HEK293 (cell line): ENCODE measurements around the gene ANKRD52.

Experiments
- CTCF ChIA-PET: fragments of 350-600 bp; formaldehyde crosslinking; extraction: SDS; loops from one replicate; lab custom pipeline; 2021; ENCODE audit warnings: antibody characterized with exemption; lab: Yijun Ruan, JAX
- POLR2A ChIA-PET: fragments of 300-600 bp; formaldehyde crosslinking; extraction: SDS; loops from one replicate; lab custom pipeline; 2020; ENCODE audit warnings: antibody characterized with exemption, inconsistent platforms; lab: Yijun Ruan, JAX
- H3K27ac ChIP-seq: fragments of 200-500 bp; sonication (Bioruptor generic); 2 replicates; pipeline ENCODE4 v1.5.1; 2014; ENCODE audit warnings: low read depth, low read length, control low read depth, inconsistent platforms; ENCODE audit errors: extremely low read depth
- H3K36me3 ChIP-seq, 2 experiments: fragments of 200-500 bp in 1 of 2; sonication (Bioruptor generic) in 1 of 2; 1 replicate in 1 of 2; 2 replicates in 1 of 2; pipeline ENCODE4 v1.5.1; 2014 to 2017; ENCODE audit warnings: inconsistent platforms in 2 of 2, low read length in 2 of 2; ENCODE audit not compliant: control insufficient read depth in 2 of 2, insufficient read depth in 1 of 2
- H3K4me1 ChIP-seq: fragments of 200-500 bp; sonication (Bioruptor generic); 2 replicates; pipeline ENCODE4 v1.5.1; 2014; ENCODE audit warnings: mild to moderate bottlenecking, low read length, inconsistent platforms; ENCODE audit not compliant: control insufficient read depth, insufficient read depth
- H3K4me3 ChIP-seq: 2 replicates; pipeline ENCODE4 v1.5.1; 2011; ENCODE audit warnings: low read depth, mild to moderate bottlenecking, control low read depth, low read length, moderate library complexity
- H3K9me3 ChIP-seq: fragments of 200-500 bp; sonication (Bioruptor generic); 2 replicates; pipeline ENCODE4 v1.5.1; 2014; ENCODE audit warnings: low read depth, low read length, inconsistent platforms; ENCODE audit not compliant: control insufficient read depth, insufficient read depth
- GLI4 ChIP-seq: fragments of 450-650 bp; formaldehyde crosslinking; IDR thresholded peaks from 2 replicates; pipeline ENCODE4 v1.5.1; 2016; ENCODE audit warnings: missing biosample characterization, missing genetic modification characterization
- HIC1 ChIP-seq: fragments of 450-650 bp; formaldehyde crosslinking; IDR thresholded peaks from 2 replicates; pipeline ENCODE4 v1.5.1; 2016; ENCODE audit warnings: missing biosample characterization, missing genetic modification characterization
- KLF7 ChIP-seq: fragments of 450-650 bp; formaldehyde crosslinking; IDR thresholded peaks from 2 replicates; pipeline ENCODE4 v1.5.1; 2016; ENCODE audit warnings: missing biosample characterization, missing genetic modification characterization, borderline replicate concordance
- SP2 ChIP-seq: fragments of 450-650 bp; formaldehyde crosslinking; IDR thresholded peaks from 2 replicates; pipeline ENCODE4 v1.5.1; 2016; ENCODE audit warnings: missing biosample characterization, missing genetic modification characterization
- ZFP3 ChIP-seq: fragments of 450-650 bp; formaldehyde crosslinking; IDR thresholded peaks from 2 replicates; pipeline ENCODE4 v1.5.1; 2016; ENCODE audit warnings: low read depth, missing biosample characterization, missing genetic modification characterization
- ZNF10 ChIP-seq: fragments of 450-650 bp; formaldehyde crosslinking; IDR thresholded peaks from 2 replicates; pipeline ENCODE4 v1.5.1; 2017; ENCODE audit warnings: missing biosample characterization, missing genetic modification characterization
- ZNF140 ChIP-seq: fragments of 450-650 bp; formaldehyde crosslinking; IDR thresholded peaks from 2 replicates; pipeline ENCODE4 v1.5.1; 2016; ENCODE audit warnings: missing biosample characterization, missing genetic modification characterization
- ZNF146 ChIP-seq: fragments of 450-650 bp; formaldehyde crosslinking; IDR thresholded peaks from 2 replicates; pipeline ENCODE4 v1.5.1; 2016; ENCODE audit warnings: missing biosample characterization, missing genetic modification characterization
- ZNF16 ChIP-seq: fragments of 450-650 bp; formaldehyde crosslinking; IDR thresholded peaks from 2 replicates; pipeline ENCODE4 v1.5.1; 2016; ENCODE audit warnings: low read depth, missing biosample characterization, missing genetic modification characterization
- ZNF202 ChIP-seq: fragments of 450-650 bp; formaldehyde crosslinking; IDR thresholded peaks from 2 replicates; pipeline ENCODE4 v1.5.1; 2016; ENCODE audit warnings: missing biosample characterization, missing genetic modification characterization, borderline replicate concordance
- ZNF24 ChIP-seq: fragments of 450-650 bp; formaldehyde crosslinking; IDR thresholded peaks from 2 replicates; pipeline ENCODE4 v1.5.1; 2016; ENCODE audit warnings: missing biosample characterization, missing genetic modification characterization
- ZNF311 ChIP-seq: fragments of 450-650 bp; formaldehyde crosslinking; IDR thresholded peaks from 2 replicates; pipeline ENCODE4 v1.5.1; 2017; ENCODE audit warnings: missing biosample characterization, missing genetic modification characterization, borderline replicate concordance
- ZNF335 ChIP-seq: fragments of 450-650 bp; formaldehyde crosslinking; conservative IDR thresholded peaks from 2 replicates; pipeline ENCODE4 v1.5.1; 2016; ENCODE audit warnings: missing biosample characterization, missing genetic modification characterization
- ZNF449 ChIP-seq: fragments of 450-650 bp; formaldehyde crosslinking; IDR thresholded peaks from 2 replicates; pipeline ENCODE4 v1.5.1; 2017; ENCODE audit warnings: missing biosample characterization, mild to moderate bottlenecking, missing genetic modification characterization, moderate library complexity
- ZNF510 ChIP-seq: fragments of 450-650 bp; formaldehyde crosslinking; IDR thresholded peaks from 2 replicates; pipeline ENCODE4 v1.5.1; 2018; ENCODE audit warnings: mild to moderate bottlenecking, missing genetic modification characterization, missing biosample characterization; ENCODE audit not compliant: insufficient replicate concordance
- ZNF571 ChIP-seq: fragments of 450-650 bp; formaldehyde crosslinking; IDR thresholded peaks from 2 replicates; pipeline ENCODE4 v1.5.0; 2017; ENCODE audit warnings: missing biosample characterization, missing genetic modification characterization
- ZNF585B ChIP-seq: fragments of 450-650 bp; formaldehyde crosslinking; IDR thresholded peaks from 2 replicates; pipeline ENCODE4 v1.5.1; 2016; ENCODE audit warnings: missing biosample characterization, missing genetic modification characterization
- ZNF658 ChIP-seq: fragments of 450-650 bp; formaldehyde crosslinking; IDR thresholded peaks from 2 replicates; pipeline ENCODE4; 2016; ENCODE audit warnings: missing biosample characterization, missing genetic modification characterization
- TF ChIP-seq, protein P1 (sequence below): fragments of 450-650 bp; formaldehyde crosslinking; IDR thresholded peaks from 2 replicates; pipeline ENCODE4 v1.5.1; 2016; ENCODE audit warnings: missing biosample characterization, missing genetic modification characterization, low read depth
- TF ChIP-seq, protein P2 (sequence below): fragments of 450-650 bp; formaldehyde crosslinking; IDR thresholded peaks from 2 replicates; pipeline ENCODE4 v1.5.1; 2016; ENCODE audit warnings: missing biosample characterization, missing genetic modification characterization

The ANKRD52 gene

DNA sequence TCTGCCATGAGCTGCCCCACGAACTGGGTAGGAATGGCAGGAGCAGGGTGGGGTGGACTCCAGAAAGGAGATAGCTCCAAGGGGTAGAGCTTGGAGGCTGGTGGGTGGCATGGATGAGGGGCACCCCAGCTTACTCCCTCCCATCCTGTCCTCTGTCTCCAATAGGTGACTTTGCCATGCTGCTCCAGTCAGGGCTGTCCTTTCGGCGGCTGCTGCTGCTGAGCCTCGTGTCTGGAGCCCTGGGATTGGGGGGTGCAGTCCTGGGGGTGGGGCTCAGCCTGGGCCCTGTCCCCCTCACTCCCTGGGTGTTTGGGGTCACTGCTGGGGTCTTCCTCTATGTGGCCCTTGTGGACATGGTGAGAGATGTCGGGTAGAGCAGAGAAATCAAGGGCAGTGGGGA, 21.2 kb downstream of the ANKRD52 start:
- POLR2A ChIA-PET: interaction anchor here (1.2 kb wide), 1 partner anchor 15 kb away, joined by 7 read pairs; the partner anchor contains the start of gene RNF41
- H3K27ac ChIP-seq: no peak overlapping the region
- TF ChIP-seq ZNF202 (tag by site-specific recombination) (no peak), SP2 (tag by site-specific recombination) (0 out of 2 replicates have a peak, but pooled peaks have one; percentile 8)
- TF ChIP-seq, all 188 proteins: peak for 1
- CTCF ChIA-PET: interaction anchor here (0.6 to 1.5 kb wide), 3 partner anchors 20 to 336 kb away, joined by 3 to 5 read pairs (median 5); partner anchors contain the start of gene COQ10A
- Histone ChIP-seq H3K9me3 (no peaks in the 10 kb centered on the region), H3K4me3 (no peak overlapping the region), H3K4me1 (no peaks in the 10 kb centered on the region), H3K36me3 (peaks cover 0 to 56% of the 10 kb centered on the region in 2 experiments; a peak in 2 of 3 replicates)

DNA sequence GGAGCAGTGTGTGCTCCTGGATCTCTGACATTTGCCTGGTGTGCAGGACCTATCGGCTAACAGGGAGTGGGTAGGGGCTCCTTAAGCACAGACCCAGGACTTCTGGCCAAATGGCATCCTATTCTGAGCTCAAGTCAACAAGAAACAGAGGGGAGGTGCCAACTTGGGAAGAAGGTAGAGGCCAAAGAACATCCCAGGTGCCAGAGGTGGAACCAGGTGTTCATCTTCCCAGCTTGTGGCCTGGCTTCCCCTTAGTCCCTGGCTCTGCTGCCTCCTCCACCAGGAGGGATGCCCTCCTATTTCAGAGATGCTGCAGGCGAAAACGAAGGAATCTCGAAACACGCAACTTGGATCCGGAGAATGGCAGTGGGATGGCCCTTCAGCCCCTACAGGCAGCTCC, 22.1 kb downstream of the ANKRD52 start:
- TF ChIP-seq ZNF335 (tag by site-specific recombination): no peak
- TF ChIP-seq, protein P1, sequence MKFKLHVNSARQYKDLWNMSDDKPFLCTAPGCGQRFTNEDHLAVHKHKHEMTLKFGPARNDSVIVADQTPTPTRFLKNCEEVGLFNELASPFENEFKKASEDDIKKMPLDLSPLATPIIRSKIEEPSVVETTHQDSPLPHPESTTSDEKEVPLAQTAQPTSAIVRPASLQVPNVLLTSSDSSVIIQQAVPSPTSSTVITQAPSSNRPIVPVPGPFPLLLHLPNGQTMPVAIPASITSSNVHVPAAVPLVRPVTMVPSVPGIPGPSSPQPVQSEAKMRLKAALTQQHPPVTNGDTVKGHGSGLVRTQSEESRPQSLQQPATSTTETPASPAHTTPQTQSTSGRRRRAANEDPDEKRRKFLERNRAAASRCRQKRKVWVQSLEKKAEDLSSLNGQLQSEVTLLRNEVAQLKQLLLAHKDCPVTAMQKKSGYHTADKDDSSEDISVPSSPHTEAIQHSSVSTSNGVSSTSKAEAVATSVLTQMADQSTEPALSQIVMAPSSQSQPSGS (tag by site-specific recombination): no peak
- no peak for TF ChIP-seq ZNF24 (tag by site-specific recombination)
- no peak for TF ChIP-seq ZNF658 (tag by site-specific recombination)
- no peak for TF ChIP-seq KLF7 (tag by site-specific recombination)
- no peak for TF ChIP-seq ZNF311 (tag by site-specific recombination)
- TF ChIP-seq ZNF10 (tag by site-specific recombination): no peak
- H3K9me3 ChIP-seq: no peaks in the 10 kb centered on the region
- POLR2A ChIA-PET: interaction anchor here (0.9 to 1.2 kb wide), 3 partner anchors 12 to 124 kb away, joined by 3 to 7 read pairs (median 3); partner anchors contain the start of genes RNF41 and STAT2
- H3K4me3 ChIP-seq: no peak overlapping the region
- peaks cover 0 to 47% of the 10 kb centered on the region in 2 experiments; a peak in 1 of 3 replicates for H3K36me3 ChIP-seq
- H3K27ac ChIP-seq: no peak overlapping the region
- H3K4me1 ChIP-seq: no peaks in the 10 kb centered on the region
- CTCF ChIA-PET: interaction anchor here (0.7 to 1.5 kb wide), 3 partner anchors 21 to 40 kb away, joined by 5 read pairs; partner anchors contain the start of gene COQ10A

- Histone ChIP-seq H3K27ac (no peak overlapping the region), H3K4me1 (no peaks in the 10 kb centered on the region), H3K36me3 (peaks cover 0 to 37% of the 10 kb centered on the region in 2 experiments; a peak in 1 of 3 replicates), H3K4me3 (no peak overlapping the region), H3K9me3 (no peaks in the 10 kb centered on the region)
- CTCF ChIA-PET: interaction anchor here (0.6 to 3.2 kb wide), 4 partner anchors 13 to 229 kb away, joined by 4 to 13 read pairs (median 6); partner anchors contain the start of gene RNF41
- POLR2A ChIA-PET: interaction anchor here (0.7 to 1.8 kb wide), 3 partner anchors 13 to 125 kb away, joined by 3 to 17 read pairs (median 7); partner anchors contain the start of genes RNF41 and STAT2
- TF ChIP-seq GLI4 (tag by site-specific recombination) (no peak), ZNF140 (no peak), ZNF449 (tag by site-specific recombination) (no peak), ZNF571 (tag by site-specific recombination) (no peak), ZFP3 (no peak), ZNF16 (tag by site-specific recombination) (no peak), ZNF146 (tag by site-specific recombination) (no peak), HIC1 (no peak), ZNF510 (no peak), ZNF585B (tag by site-specific recombination) (no peak)
- TF ChIP-seq, protein P2, sequence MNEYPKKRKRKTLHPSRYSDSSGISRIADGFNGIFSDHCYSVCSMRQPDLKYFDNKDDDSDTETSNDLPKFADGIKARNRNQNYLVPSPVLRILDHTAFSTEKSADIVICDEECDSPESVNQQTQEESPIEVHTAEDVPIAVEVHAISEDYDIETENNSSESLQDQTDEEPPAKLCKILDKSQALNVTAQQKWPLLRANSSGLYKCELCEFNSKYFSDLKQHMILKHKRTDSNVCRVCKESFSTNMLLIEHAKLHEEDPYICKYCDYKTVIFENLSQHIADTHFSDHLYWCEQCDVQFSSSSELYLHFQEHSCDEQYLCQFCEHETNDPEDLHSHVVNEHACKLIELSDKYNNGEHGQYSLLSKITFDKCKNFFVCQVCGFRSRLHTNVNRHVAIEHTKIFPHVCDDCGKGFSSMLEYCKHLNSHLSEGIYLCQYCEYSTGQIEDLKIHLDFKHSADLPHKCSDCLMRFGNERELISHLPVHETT: no peak
Observed at GRCh38 chr12:56234746-56235436, 23.3 kb downstream of the ANKRD52 start.
